Neural cell (in vitro differentiated cells): ENCODE data around the gene FOXO6. TPM values are rescaled to one million over a fixed set of nuclear protein-coding genes. Genes with fewer than 3 reads are reported as not detected.

ENCODE experiments used
- H2AFZ ChIP-seq: fragments of 200-600, 300-800 bp; sonication (generic), shearing (Covaris generic); 2 replicates; pipeline ENCODE4 v1.6.0; 2014; ENCODE audit warnings: low read depth, mild to moderate bottlenecking, antibody characterized with exemption, low read length, moderate library complexity
- H3F3A ChIP-seq: fragments of 200-600 bp; shearing (Covaris generic); 2 replicates; pipeline ENCODE4 v1.6.1; 2016; ENCODE audit warnings: mild to moderate bottlenecking, moderate library complexity, mixed read lengths, antibody characterized with exemption, low read length; ENCODE audit not compliant: insufficient read depth, poor library complexity, severe bottlenecking
- H3K27ac ChIP-seq: fragments of 200-600, 300-800 bp; sonication (generic), shearing (Covaris generic); 2 replicates; pipeline ENCODE4 v1.5.1; 2014; ENCODE audit warnings: mild to moderate bottlenecking, low read length, moderate library complexity
- H3K27me3 ChIP-seq: fragments of 300-800, 200-600 bp; sonication (generic), shearing (Covaris generic); 2 replicates; pipeline ENCODE4 v1.6.0; 2014; ENCODE audit warnings: mild to moderate bottlenecking, low read depth, low read length, moderate library complexity; ENCODE audit not compliant: insufficient read depth
- H3K36me3 ChIP-seq: fragments of 300-800, 200-600 bp; sonication (generic), shearing (Covaris generic); 2 replicates; pipeline ENCODE4 v1.5.1; 2014; ENCODE audit warnings: mild to moderate bottlenecking, antibody characterized with exemption, low read length, moderate library complexity; ENCODE audit not compliant: insufficient read depth
- H3K4me2 ChIP-seq: fragments of 300-800, 200-600 bp; sonication (generic), shearing (Covaris generic); 2 replicates; pipeline ENCODE4 v1.6.0; 2014; ENCODE audit warnings: mild to moderate bottlenecking, low read length
- H3K4me3 ChIP-seq: fragments of 300-800, 200-600 bp; sonication (generic), shearing (Covaris generic); 2 replicates; pipeline ENCODE4 v1.5.1; 2014; ENCODE audit warnings: mild to moderate bottlenecking, low read length, moderate library complexity
- H3K79me2 ChIP-seq: fragments of 200-600 bp; shearing (Covaris generic); replicated peaks from 2 replicates; pipeline ENCODE4 v1.6.0; 2014; ENCODE audit warnings: mild to moderate bottlenecking, low read length, moderate library complexity; ENCODE audit not compliant: insufficient read depth
- H3K9ac ChIP-seq: fragments of 300-800, 200-600 bp; sonication (generic), shearing (Covaris generic); 2 replicates; pipeline ENCODE4 v1.6.1; 2016; ENCODE audit warnings: mild to moderate bottlenecking, low read length, mixed read lengths
- H3K9me2 ChIP-seq: fragments of 200-600 bp; shearing (Covaris generic); 2 replicates; pipeline ENCODE4 v1.6.1; 2016; ENCODE audit warnings: mild to moderate bottlenecking, low read length, mixed read lengths; ENCODE audit not compliant: insufficient read depth
- H3K9me3 ChIP-seq: fragments of 200-600, 300-800 bp; sonication (generic), shearing (Covaris generic); 2 replicates; pipeline ENCODE4 v1.6.1; 2016; ENCODE audit warnings: mild to moderate bottlenecking, mixed run types, low read length, moderate library complexity, mixed read lengths
- H4K20me1 ChIP-seq: fragments of 200-600 bp; shearing (Covaris generic); 2 replicates; pipeline ENCODE4 v1.6.1; 2016; ENCODE audit warnings: mild to moderate bottlenecking, mixed run types; ENCODE audit not compliant: insufficient read depth
- CTCF ChIP-seq: fragments of 450-650 bp; IDR thresholded peaks from 2 replicates; pipeline ENCODE4 v1.5.1; 2014; ENCODE audit warnings: antibody characterized with exemption, mild to moderate bottlenecking, moderate library complexity; ENCODE audit not compliant: poor library complexity, severe bottlenecking
- EP300 ChIP-seq: fragments of 450-650 bp; conservative IDR thresholded peaks from 2 replicates; pipeline ENCODE4 v1.6.1; 2014; ENCODE audit warnings: antibody characterized with exemption, mild to moderate bottlenecking, moderate library complexity; ENCODE audit not compliant: poor library complexity, severe bottlenecking
- EZH2 ChIP-seq: fragments of 200-600, 300-800 bp; shearing (Covaris generic), sonication (generic); IDR thresholded peaks from 2 replicates; pipeline ENCODE4 v1.6.1; 2014; ENCODE audit warnings: antibody characterized with exemption, low read length, borderline replicate concordance, mild to moderate bottlenecking; ENCODE audit not compliant: insufficient read depth, poor library complexity, severe bottlenecking
- MXI1 ChIP-seq: fragments of 450-650 bp; conservative IDR thresholded peaks from 2 replicates; pipeline ENCODE4 v1.6.1; 2014; ENCODE audit warnings: antibody characterized with exemption, mild to moderate bottlenecking; ENCODE audit not compliant: poor library complexity, severe bottlenecking
- POLR2AphosphoS5 ChIP-seq: IDR thresholded peaks from 2 replicates; pipeline ENCODE4 v1.6.1; 2012
- RAD21 ChIP-seq: fragments of 450-650 bp; conservative IDR thresholded peaks from 2 replicates; pipeline ENCODE4 v1.6.1; 2014; ENCODE audit warnings: antibody characterized with exemption, mild to moderate bottlenecking, moderate library complexity
- REST ChIP-seq: IDR thresholded peaks from 2 replicates; pipeline ENCODE4 v1.6.1; 2012; ENCODE audit warnings: borderline replicate concordance
- SMC3 ChIP-seq: fragments of 450-650 bp; conservative IDR thresholded peaks from 2 replicates; pipeline ENCODE4 v1.6.1; 2014; ENCODE audit warnings: antibody characterized with exemption, mild to moderate bottlenecking, moderate library complexity; ENCODE audit not compliant: poor library complexity
- TAF1 ChIP-seq: IDR thresholded peaks from 2 replicates; pipeline ENCODE4 v1.6.1; 2012; ENCODE audit warnings: low read depth
- polyA plus RNA-seq: library from polyadenylated mRNA; depleted of rRNA; stranded (reverse); fragments of >200 nt; gene quantifications from 2 replicates; pipeline ENCODE4 v1.2.3, GENCODE V29; 2014

FOXO6 gene
- polyA plus RNA-seq, 1 donor from 2014 or later = 0.59 TPM

- no peaks in the 10 kb centered on the region for H4K20me1 ChIP-seq
- H3K27ac ChIP-seq = no peak overlapping the region
These were observed 36.6 kb downstream of the FOXO6 start for GRCh38 chr1:41397753-41398330.

More at GRCh38 chr1:41397753-41398330, 36.6 kb downstream of the FOXO6 start:
- no peaks in the 10 kb centered on the region for H3F3A ChIP-seq
- H3K9me2 ChIP-seq = no peaks in the 10 kb centered on the region
- no peaks in the 10 kb centered on the region for H3K9me3 ChIP-seq
- TF ChIP-seq REST = no peak
- no peak for TF ChIP-seq RAD21
- TF ChIP-seq MXI1 = no peak
- TF ChIP-seq POLR2AphosphoS5 = no peak
- no peak for TF ChIP-seq SMC3
- TF ChIP-seq CTCF = no peak
- no peak for TF ChIP-seq EZH2
- no peak for TF ChIP-seq EP300
- no peak for TF ChIP-seq TAF1
- H3K4me2 ChIP-seq = no peak overlapping the region
- H3K79me2 ChIP-seq = no peaks in the 10 kb centered on the region
- no peak overlapping the region for H2AFZ ChIP-seq
- no peak overlapping the region for H3K4me3 ChIP-seq
- no peaks in the 10 kb centered on the region for H3K27me3 ChIP-seq
- no peak overlapping the region for H3K9ac ChIP-seq
- no peaks in the 10 kb centered on the region for H3K36me3 ChIP-seq
